Kasumi-1 (cell line): ENCODE measurements around the gene MPZ.
"Not testable (repeated sequence)": the region's sequence is repeated elsewhere in the genome, so short reads cannot be mapped to it uniquely, and the experiment has no call there.

Experiments
- DNase-seq, 2 experiments: peaks; one replicate each; lab custom pipeline; 2025; lab: John Stamatoyannopoulos, UW

Gene MPZ

GRCh38 chr1:161300478-161300877 lies 9.3 kb downstream of the MPZ start:
- DNase-seq = no peak

- no peak for DNase-seq
Measured at GRCh38 chr1:161299347-161299746, 10.4 kb downstream of the MPZ start.

- peak; percentile 10 to 31 for DNase-seq
Measured at GRCh38 chr1:161298116-161298515, 11.7 kb downstream of the MPZ start.

GRCh38 chr1:161297415-161297814 lies 12.4 kb downstream of the MPZ start:
- DNase-seq = no peak

GRCh38 chr1:161290779-161291178 lies 19.0 kb downstream of the MPZ start:
- DNase-seq = no peak

GRCh38 chr1:161287482-161288054 lies 22.2 kb downstream of the MPZ start:
- peak; percentile 12 to 23 for DNase-seq

GRCh38 chr1:161285521-161285920 lies 24.2 kb downstream of the MPZ start:
- no peak for DNase-seq

- no peak for DNase-seq
Measured at GRCh38 chr1:161285113-161285512, 24.7 kb downstream of the MPZ start.

GRCh38 chr1:161282991-161283390 lies 26.8 kb downstream of the MPZ start:
- DNase-seq = peak; percentile 30 to 36

GRCh38 chr1:161274874-161275273 lies 34.9 kb downstream of the MPZ start:
- DNase-seq = no peak

GRCh38 chr1:161273402-161273801 lies 36.4 kb downstream of the MPZ start:
- no peak for DNase-seq

- peak; percentile 80 to 85 for DNase-seq
Measured at GRCh38 chr1:161267321-161267720, 42.4 kb downstream of the MPZ start.

- no peak for DNase-seq
Measured at GRCh38 chr1:161266836-161267235, 42.9 kb downstream of the MPZ start.

GRCh38 chr1:161266202-161266601 lies 43.6 kb downstream of the MPZ start:
- no peak for DNase-seq

GRCh38 chr1:161265305-161265704 lies 44.5 kb downstream of the MPZ start:
- DNase-seq = no peak

- DNase-seq = no peak
Measured at GRCh38 chr1:161261261-161262235, 48.2 kb downstream of the MPZ start.

- DNase-seq = no peak
Measured at GRCh38 chr1:161260376-161261260, 49.1 kb downstream of the MPZ start.

- no peak for DNase-seq
Measured at GRCh38 chr1:161259765-161260164, 50.0 kb downstream of the MPZ start.

- DNase-seq = no peak
Measured at GRCh38 chr1:161259345-161259702, 50.4 kb downstream of the MPZ start.

GRCh38 chr1:161258439-161259344 lies 51.1 kb downstream of the MPZ start, which contains the start of gene PCP4L1:
PCP4L1 (plus strand) TSS chr1:161258745; CDS start chr1:161258975, 230 bp downstream.
- peak in 1 of 2 experiments; percentile 5 for DNase-seq

GRCh38 chr1:161257109-161257508 lies 52.7 kb downstream of the MPZ start:
- DNase-seq = not testable (repeated sequence)
